ENCODE measurements around the gene RRAGC.
"Not testable (repeated sequence)": the region's sequence is repeated elsewhere in the genome, so short reads cannot be mapped to it uniquely, and the experiment has no call there.

The RRAGC gene

GRCh38 chr1:38817267-38818174, 42.1 kb downstream of the RRAGC start:
- TF ChIP-seq ZFX (IDR thresholded peaks at IDR 0.05; ENCODE audit: borderline replicate concordance) (no peak), CTCF (IDR thresholded peaks at IDR 0.05) (no peak)
- no peak overlapping the region for H3K27ac ChIP-seq

- no peak for TF ChIP-seq ZFX (IDR thresholded peaks at IDR 0.05; ENCODE audit: borderline replicate concordance)
- TF ChIP-seq CTCF (IDR thresholded peaks at IDR 0.05), result no peak
- H3K27ac ChIP-seq, result no peak overlapping the region
Observed at GRCh38 chr1:38815903-38816627, 43.5 kb downstream of the RRAGC start.

GRCh38 chr1:38814984-38815464, 44.5 kb downstream of the RRAGC start:
- no peak for TF ChIP-seq CTCF (IDR thresholded peaks at IDR 0.05)
- TF ChIP-seq ZFX (IDR thresholded peaks at IDR 0.05; ENCODE audit: borderline replicate concordance), result no peak

GRCh38 chr1:38814444-38814983, 45.1 kb downstream of the RRAGC start:
- H3K27ac ChIP-seq, result no peak overlapping the region
- TF ChIP-seq ZFX (IDR thresholded peaks at IDR 0.05; ENCODE audit: borderline replicate concordance) (no peak), CTCF (IDR thresholded peaks at IDR 0.05) (no peak)

More at GRCh38 chr1:38814984-38815464, 44.5 kb downstream of the RRAGC start:
- H3K27ac ChIP-seq, result no peak overlapping the region

- TF ChIP-seq CTCF (IDR thresholded peaks at IDR 0.05) (no peak), ZFX (IDR thresholded peaks at IDR 0.05; ENCODE audit: borderline replicate concordance) (no peak)
Observed at GRCh38 chr1:38812981-38813380, 46.6 kb downstream of the RRAGC start.

GRCh38 chr1:38811466-38811865, 48.1 kb downstream of the RRAGC start:
- H3K27ac ChIP-seq, result not testable (repeated sequence)

More at GRCh38 chr1:38812981-38813380, 46.6 kb downstream of the RRAGC start:
- no peak overlapping the region for H3K27ac ChIP-seq

GRCh38 chr1:38806090-38806489, 53.5 kb downstream of the RRAGC start:
- H3K27ac ChIP-seq, result no peak overlapping the region
- TF ChIP-seq ZFX (IDR thresholded peaks at IDR 0.05; ENCODE audit: borderline replicate concordance), result no peak
- no peak for TF ChIP-seq CTCF (IDR thresholded peaks at IDR 0.05)
